ENCODE results near the gene PSMD12.
"Not testable (repeated sequence)": the region's sequence is repeated elsewhere in the genome, so short reads cannot be mapped to it uniquely, and the experiment has no call there.

PSMD12 gene

GRCh38 chr17:67305446-67306235 is 60.7 kb downstream of the PSMD12 start:
- DNase-seq, result not testable (repeated sequence)

GRCh38 chr17:67297454-67297960 is 68.9 kb downstream of the PSMD12 start:
- no peak for DNase-seq

GRCh38 chr17:67294451-67295199 is 71.8 kb downstream of the PSMD12 start:
- no peak for DNase-seq

- peak; percentile 51 to 59 for DNase-seq
Measured at GRCh38 chr17:67293251-67294203, 72.8 kb downstream of the PSMD12 start.

- DNase-seq, result no peak
Measured at GRCh38 chr17:67290711-67291291, 75.6 kb downstream of the PSMD12 start.

- DNase-seq, result no peak
Measured at GRCh38 chr17:67290244-67290643, 76.1 kb downstream of the PSMD12 start.

GRCh38 chr17:67289181-67289876 is 77.0 kb downstream of the PSMD12 start:
- no peak for DNase-seq
